HepG2 (cell line): ENCODE measurements around the gene LTK. TPM values are rescaled to one million over a fixed set of nuclear protein-coding genes. Genes with fewer than 3 reads are reported as not detected.

Source experiments
- ARID4A ChIP-seq: sonication (generic); formaldehyde crosslinking; IDR thresholded peaks from 2 replicates; pipeline ENCODE4 v1.5.0; 2020; ENCODE audit warnings: mild to moderate bottlenecking, missing genetic modification reagents, borderline replicate concordance
- CENPT ChIP-seq: sonication (generic); formaldehyde crosslinking; IDR thresholded peaks from 2 replicates; pipeline ENCODE4 v1.8.0; 2022; ENCODE audit warnings: low read depth, mild to moderate bottlenecking, moderate library complexity, missing genetic modification reagents
- HBP1 ChIP-seq: IDR thresholded peaks from 2 replicates; pipeline ENCODE4 v1.6.1; 2016; ENCODE audit warnings: low read depth, control low read depth
- MED8 ChIP-seq: sonication (generic); formaldehyde crosslinking; IDR thresholded peaks from 2 replicates; pipeline ENCODE4 v1.8.1; 2023; ENCODE audit warnings: mild to moderate bottlenecking, missing genetic modification reagents; ENCODE audit not compliant: insufficient replicate concordance
- MTF1 ChIP-seq: sonication (generic); formaldehyde crosslinking; IDR thresholded peaks from 2 replicates; pipeline ENCODE4 v1.5.0; 2020; ENCODE audit warnings: missing genetic modification reagents
- PHF21A ChIP-seq: sonication (generic); formaldehyde crosslinking; IDR thresholded peaks from 2 replicates; pipeline ENCODE4 v1.5.0; 2020; ENCODE audit warnings: mild to moderate bottlenecking, missing genetic modification reagents
- RBAK ChIP-seq: sonication (generic); formaldehyde crosslinking; IDR thresholded peaks from 2 replicates; pipeline ENCODE4 v1.5.1; 2020; ENCODE audit warnings: mild to moderate bottlenecking, missing genetic modification reagents
- ZNF33A ChIP-seq: sonication (generic); formaldehyde crosslinking; IDR thresholded peaks from 2 replicates; pipeline ENCODE4 v1.5.1; 2020; ENCODE audit warnings: missing genetic modification reagents, mild to moderate bottlenecking, moderate library complexity, borderline replicate concordance
- ZNF510 ChIP-seq: sonication (generic); formaldehyde crosslinking; IDR thresholded peaks from 2 replicates; pipeline ENCODE4 v1.4.0; 2020; ENCODE audit warnings: low read depth, mild to moderate bottlenecking, missing genetic modification reagents
- polyA plus RNA-seq, 8 experiments: library from polyadenylated mRNA; depleted of rRNA in 3 of 8; stranded (reverse) in 7 of 8; unstranded in 1 of 8; fragments of >200 nt; fragmentation: Illumina TruSeq in 4 of 8; extraction: Trizol in 4 of 8; gene quantifications; 2 replicates each; pipeline versions ENCODE4 v1.2.1 to v1.2.3, GENCODE V29; 2011 to 2016; ENCODE audit warnings: low read depth in 4 of 8, missing spikeins in 1 of 8, mixed read lengths in 1 of 8; ENCODE audit not compliant: insufficient read depth in 1 of 8
- total RNA-seq, 5 experiments: library from RNA; depleted of rRNA; stranded (reverse); fragments of >200 nt; fragmentation: Illumina TruSeq; extraction: Trizol; gene quantifications; 2 replicates each; pipeline ENCODE4 v1.2.3, GENCODE V29; 2016; ENCODE audit warnings: low read depth in 1 of 5

Gene LTK
- total and polyA plus RNA-seq, 2 of the 13 experiments (the other 11 are each of a cell fraction or from before 2014, with no cell fraction given): 0.01 TPM; not detected in 1

- TF ChIP-seq ARID4A (CRISPR knock-in tag) (no peak), RBAK (CRISPR knock-in tag) (no peak), PHF21A (CRISPR knock-in tag) (no peak), MTF1 (no peak), CENPT (CRISPR knock-in tag) (no peak), ZNF510 (CRISPR knock-in tag) (no peak), HBP1 (CRISPR knock-in tag) (no peak), ZNF33A (CRISPR knock-in tag) (no peak), MED8 (CRISPR knock-in tag) (no peak)
Measured at GRCh38 chr15:41554915-41555314, 41.3 kb upstream of the LTK start (continued).
